Transverse colon (tissue), 4 donors: ENCODE measurements around the gene ANKH. TPM values are rescaled to one million over a fixed set of nuclear protein-coding genes. Genes with fewer than 3 reads are reported as not detected.

Source experiments
- DNase-seq: peaks from one replicate; pipeline ENCODE4 v3.0.0-alpha.2; 2019
- H3K27ac ChIP-seq, 4 donors: fragments of 200-600 bp; sonication (generic); 2 replicates each; pipeline ENCODE4 v1.5.1; 2016 to 2018; ENCODE audit warnings: inconsistent platforms in 4 of 4
- H3K27me3 ChIP-seq: fragments of 200-600 bp; sonication (generic); 2 replicates; pipeline ENCODE4 v1.5.1; 2017; ENCODE audit warnings: inconsistent platforms
- H3K36me3 ChIP-seq, 4 donors: fragments of 200-600 bp; sonication (generic); 2 replicates each; pipeline ENCODE4 v1.5.1; 2017 to 2019; ENCODE audit warnings: inconsistent platforms in 4 of 4
- H3K4me1 ChIP-seq, 4 donors: fragments of 200-600 bp; sonication (generic); 2 replicates each; pipeline ENCODE4 v1.5.1; 2017 to 2020; ENCODE audit warnings: inconsistent platforms in 4 of 4
- H3K4me3 ChIP-seq, 4 donors: fragments of 200-600 bp; sonication (generic); 1 replicate in 1 of 4; 2 replicates in 3 of 4; pipeline versions ENCODE4 v1.5.1 to v1.6.1; 2017 to 2019; ENCODE audit warnings: inconsistent platforms in 4 of 4
- H3K9me3 ChIP-seq, 2 donors: fragments of 200-600 bp; sonication (generic); 2 replicates each; pipeline ENCODE4 v1.5.1; 2017 to 2019; ENCODE audit warnings: inconsistent platforms in 2 of 2
- CTCF ChIP-seq, 5 experiments: fragments of 200-600 bp in 3 of 5; fragments of 450-650 bp in 2 of 5; sonication (generic) in 3 of 5; IDR thresholded peaks; 1 replicate in 2 of 5; 2 replicates in 3 of 5; pipeline ENCODE4 v1.5.1; 2016 to 2017; ENCODE audit warnings: antibody characterized with exemption in 5 of 5, inconsistent platforms in 3 of 5, mild to moderate bottlenecking in 2 of 5, moderate library complexity in 1 of 5
- EP300 ChIP-seq: sonication (generic); formaldehyde crosslinking; IDR thresholded peaks from one replicate; pipeline ENCODE4 v1.6.1; 2017; ENCODE audit warnings: antibody characterized with exemption, low read depth
- POLR2A ChIP-seq: fragments of 450-650 bp; IDR thresholded peaks from one replicate; pipeline ENCODE4 v1.6.1; 2016; ENCODE audit warnings: antibody characterized with exemption, mild to moderate bottlenecking, moderate library complexity
- POLR2AphosphoS5 ChIP-seq, 3 donors: sonication (generic); formaldehyde crosslinking; IDR thresholded peaks; one replicate each; pipeline ENCODE4 v1.6.1; 2016; ENCODE audit warnings: antibody characterized with exemption in 3 of 3
- WGBS, 2 donors: methylation state at CpG; one replicate each; pipeline ENCODE4 v1.1.5; 2018; ENCODE audit warnings: low coverage in 1 of 2; 5-methylcytosine and 5-hydroxymethylcytosine counted together
- in situ Hi-C, 4 donors: fragments of 200-750 bp; cut with MboI; loops; one replicate each; pipeline versions ENCODE4 v1.15.0 to v1.15.1; 2017; ENCODE audit warnings: low sequenced_read_pairs in 3 of 4, low pct_ligation_motif_present in 1 of 4, low pct_unique_long_range_greater_than_20kb in 1 of 4
- intact Hi-C: fragments of 100-400 bp; cut with DNase I; formaldehyde crosslinking; loops from one replicate; pipeline ENCODE4 v1.15.1; 2023; ENCODE audit warnings: low total_unique reads
- total RNA-seq, 4 donors: library from RNA; depleted of rRNA; stranded (reverse); fragments of >200 nt; gene quantifications; one replicate each; pipeline ENCODE4 v1.1.0, GENCODE V29; 2016

Gene ANKH
- total RNA-seq, 4 donors from 2014 or later, result 24.7 to 96.5 (median 69.4) TPM

- Histone ChIP-seq H3K9me3 (no peaks in the 10 kb centered on the region), H3K27ac (peak overlapping the region in 1 of 4 donors; percentile 28), H3K4me1 (peaks cover 0 to 9% (median 0%) of the 10 kb centered on the region in 4 donors), H3K27me3 (no peaks in the 10 kb centered on the region), H3K4me3 (no peak overlapping the region), H3K36me3 (no peaks in the 10 kb centered on the region)
- no peak for TF ChIP-seq CTCF (IDR thresholded peaks at IDR 0.05)
- TF ChIP-seq POLR2AphosphoS5 (IDR thresholded peaks at IDR 0.05), result no peak
- TF ChIP-seq POLR2A, result no peak
- TF ChIP-seq EP300, result no peak
- in situ Hi-C loops, result no loop called here
- 80 to 87% methylated on average over 10 to 12 of the region's 12 CpGs for WGBS, 2 donors
- intact Hi-C loops, result no loop called here
- DNase-seq, result no peak
Observed at GRCh38 chr5:14810928-14811572, 60.5 kb downstream of the ANKH start.

DNA sequence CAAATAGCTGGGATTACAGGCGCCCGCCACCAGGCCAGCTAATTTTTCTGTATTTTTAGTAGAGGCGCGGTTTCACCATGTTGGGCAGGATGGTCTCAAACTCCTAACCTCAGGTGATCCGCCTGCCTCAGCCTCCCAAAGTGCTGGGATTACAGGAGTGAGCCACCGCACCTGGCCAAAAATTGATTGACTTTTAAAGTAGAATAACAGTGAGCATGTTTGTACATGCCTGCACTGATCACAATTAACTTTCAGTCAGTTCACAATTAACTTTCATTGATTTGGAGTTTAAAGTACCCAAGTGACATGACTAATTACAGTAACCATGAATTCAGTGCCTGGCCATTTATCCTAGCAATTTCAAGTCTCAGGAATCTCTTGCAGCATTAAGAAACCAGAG lies 61.3 kb downstream of the ANKH start:
- no peaks in the 10 kb centered on the region for H3K27me3 ChIP-seq
- H3K36me3 ChIP-seq, result no peaks in the 10 kb centered on the region
- intact Hi-C loops (no loop called here), in situ Hi-C loops (no loop called here)
- peaks cover 0 to 9% (median 0%) of the 10 kb centered on the region in 4 donors for H3K4me1 ChIP-seq
- no peak for DNase-seq
- 80 to 84% methylated on average over 1 to 6 of the region's 6 CpGs for WGBS, 2 donors
- peak overlapping the region; percentile 23 to 64 (median 42) for H3K27ac ChIP-seq
- TF ChIP-seq CTCF (IDR thresholded peaks at IDR 0.05) (no peak), POLR2A (no peak), POLR2AphosphoS5 (IDR thresholded peaks at IDR 0.05) (no peak), EP300 (no peak)
- no peaks in the 10 kb centered on the region for H3K9me3 ChIP-seq
- no peak overlapping the region for H3K4me3 ChIP-seq

DNA sequence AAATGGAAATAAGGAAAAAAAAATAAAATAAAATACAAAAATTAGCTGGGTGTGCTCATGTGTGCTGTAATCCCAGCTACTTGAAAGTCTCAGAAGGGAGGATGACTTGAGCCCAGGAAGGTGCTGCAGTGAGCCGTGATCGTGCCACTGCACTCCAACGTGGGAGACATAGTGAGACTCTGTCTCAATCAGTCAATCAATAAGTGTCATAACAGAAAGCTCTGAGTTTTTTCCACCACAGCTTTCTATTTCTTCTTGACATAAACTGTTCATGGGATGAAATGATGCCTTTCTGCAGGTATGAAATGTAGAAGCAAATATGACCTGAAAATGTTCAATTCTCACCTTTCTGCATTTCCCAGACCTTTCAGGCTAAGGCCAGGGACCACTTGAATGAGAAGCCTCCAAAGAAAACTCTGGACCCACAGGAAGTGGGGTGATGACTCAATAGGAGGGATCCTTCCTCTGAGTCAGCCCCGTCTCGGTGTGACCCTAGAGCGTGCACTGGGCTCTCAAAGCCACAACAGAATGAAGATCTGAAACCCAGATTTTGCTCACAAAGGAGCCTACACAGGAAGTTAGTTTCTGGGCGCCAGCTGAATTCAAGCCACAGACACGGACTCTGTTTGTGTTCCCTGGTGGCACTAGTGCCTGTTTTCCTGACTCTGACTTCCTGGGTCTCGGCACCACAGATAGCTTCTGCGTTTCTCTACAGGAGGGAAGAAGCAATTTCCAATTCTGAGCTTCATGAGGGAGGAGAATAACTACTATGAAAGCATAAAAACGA lies 62.0 kb downstream of the ANKH start:
- in situ Hi-C loops (no loop called here), intact Hi-C loops (no loop called here)
- no peaks in the 10 kb centered on the region for H3K9me3 ChIP-seq
- peak; percentile 54 for DNase-seq
- no peaks in the 10 kb centered on the region for H3K36me3 ChIP-seq
- no peaks in the 10 kb centered on the region for H3K27me3 ChIP-seq
- peaks cover 0 to 9% (median 0%) of the 10 kb centered on the region in 4 donors for H3K4me1 ChIP-seq
- peak overlapping the region; percentile 23 to 64 (median 42) for H3K27ac ChIP-seq
- no peak overlapping the region for H3K4me3 ChIP-seq
- TF ChIP-seq EP300 (no peak), POLR2AphosphoS5 (IDR thresholded peaks at IDR 0.05) (peak in 1 of 3 donors; percentile 13)
- WGBS, 2 donors, result 17 to 54% methylated on average over 4 to 11 of the region's 11 CpGs

- Histone ChIP-seq H3K4me3 (no peak overlapping the region), H3K4me1 (peaks cover 0 to 9% (median 0%) of the 10 kb centered on the region in 4 donors), H3K27me3 (no peaks in the 10 kb centered on the region), H3K9me3 (no peaks in the 10 kb centered on the region), H3K36me3 (no peaks in the 10 kb centered on the region), H3K27ac (no peak overlapping the region)
- TF ChIP-seq POLR2A (no peak), EP300 (no peak), CTCF (IDR thresholded peaks at IDR 0.05) (no peak), POLR2AphosphoS5 (IDR thresholded peaks at IDR 0.05) (no peak)
- 70 to 100% methylated on average over 1 to 3 of the region's 3 CpGs for WGBS, 2 donors
- DNase-seq, result no peak
- intact Hi-C loops, result no loop called here
- in situ Hi-C loops, result no loop called here
Observed at GRCh38 chr5:14807471-14807870, 64.1 kb downstream of the ANKH start.
